ENCODE measurements around the gene EPB41L1.
A peak's percentile ranks its signal among the peaks of the same experiment; 100 is the strongest.

The EPB41L1 gene

GRCh38 chr20:36218380-36219064 is 64.0 kb downstream of the EPB41L1 start:
- Histone ChIP-seq H3K4me1 (ENCODE audit: control extremely low read depth in 1 of 4, control insufficient read depth in 4 of 4, insufficient read depth in 4 of 4, low read length in 3 of 4) (peaks cover 0 to 6% (median 0%) of the 10 kb centered on the region in 4 experiments), H3K27me3 (replicated peaks in 2 of 5; ENCODE audit: control insufficient read depth in 4 of 5, insufficient read depth in 5 of 5, low read length in 4 of 5) (no peaks in the 10 kb centered on the region), H3K27ac (ENCODE audit: insufficient read depth in 1 of 2, low read depth in 1 of 2, low read length in 2 of 2, poor library complexity in 1 of 2, severe bottlenecking in 2 of 2) (no peak overlapping the region), H3K9me3 (ENCODE audit: control extremely low read depth in 1 of 5, control insufficient read depth in 4 of 5, insufficient read depth in 2 of 5, low read depth in 1 of 5, low read length in 4 of 5) (no peaks in the 10 kb centered on the region), H3K36me3 (ENCODE audit: control insufficient read depth in 4 of 4, insufficient read depth in 4 of 4, low read length in 3 of 4) (no peaks in the 10 kb centered on the region), H3K4me3 (ENCODE audit: control insufficient read depth in 1 of 7, extremely low read depth in 1 of 7, insufficient read depth in 4 of 7, low read depth in 2 of 7, low read length in 6 of 7) (no peak overlapping the region)
- WGBS (ENCODE audit: insufficient coverage): 94% methylated on average over 14 of the region's 16 CpGs
- ChIA-PET POLR2A (no interaction called here), CTCF (no interaction called here)
- no peak for DNase-seq

- H3K36me3 ChIP-seq (ENCODE audit: control insufficient read depth in 4 of 4, insufficient read depth in 4 of 4, low read length in 3 of 4): no peaks in the 10 kb centered on the region
- POLR2A ChIA-PET: no interaction called here
- WGBS (ENCODE audit: insufficient coverage): 97% methylated on average over 14 of the region's 17 CpGs
- H3K4me3 ChIP-seq (ENCODE audit: control insufficient read depth in 1 of 7, extremely low read depth in 1 of 7, insufficient read depth in 4 of 7, low read depth in 2 of 7, low read length in 6 of 7): no peak overlapping the region
- no peak overlapping the region for H3K27ac ChIP-seq (ENCODE audit: insufficient read depth in 1 of 2, low read depth in 1 of 2, low read length in 2 of 2, poor library complexity in 1 of 2, severe bottlenecking in 2 of 2)
- no peaks in the 10 kb centered on the region for H3K27me3 ChIP-seq (replicated peaks in 2 of 5; ENCODE audit: control insufficient read depth in 4 of 5, insufficient read depth in 5 of 5, low read length in 4 of 5)
- DNase-seq: no peak
- CTCF ChIA-PET: interaction anchor here (1.0 kb wide), 1 partner anchor 219 kb away, joined by 3 read pairs; no protein-coding TSS in a partner anchor
- H3K4me1 ChIP-seq (ENCODE audit: control extremely low read depth in 1 of 4, control insufficient read depth in 4 of 4, insufficient read depth in 4 of 4, low read length in 3 of 4): peaks cover 0 to 6% (median 0%) of the 10 kb centered on the region in 4 experiments
- H3K9me3 ChIP-seq (ENCODE audit: control extremely low read depth in 1 of 5, control insufficient read depth in 4 of 5, insufficient read depth in 2 of 5, low read depth in 1 of 5, low read length in 4 of 5): no peaks in the 10 kb centered on the region
Measured at GRCh38 chr20:36219671-36220220, 65.2 kb downstream of the EPB41L1 start.

GRCh38 chr20:36225666-36226065 is 71.1 kb downstream of the EPB41L1 start:
- DNase-seq: no peak
- H3K9me3 ChIP-seq (ENCODE audit: control extremely low read depth in 1 of 5, control insufficient read depth in 4 of 5, insufficient read depth in 2 of 5, low read depth in 1 of 5, low read length in 4 of 5): no peaks in the 10 kb centered on the region
- WGBS (ENCODE audit: insufficient coverage): 92% methylated on average over 7 of the region's 7 CpGs
- no peak overlapping the region for H3K4me3 ChIP-seq (ENCODE audit: control insufficient read depth in 1 of 7, extremely low read depth in 1 of 7, insufficient read depth in 4 of 7, low read depth in 2 of 7, low read length in 6 of 7)
- ChIA-PET POLR2A (no interaction called here), CTCF (no interaction called here)
- H3K27me3 ChIP-seq (replicated peaks in 2 of 5; ENCODE audit: control insufficient read depth in 4 of 5, insufficient read depth in 5 of 5, low read length in 4 of 5): no peaks in the 10 kb centered on the region
- no peak overlapping the region for H3K27ac ChIP-seq (ENCODE audit: insufficient read depth in 1 of 2, low read depth in 1 of 2, low read length in 2 of 2, poor library complexity in 1 of 2, severe bottlenecking in 2 of 2)
- H3K36me3 ChIP-seq (ENCODE audit: control insufficient read depth in 4 of 4, insufficient read depth in 4 of 4, low read length in 3 of 4): no peaks in the 10 kb centered on the region
- H3K4me1 ChIP-seq (ENCODE audit: control extremely low read depth in 1 of 4, control insufficient read depth in 4 of 4, insufficient read depth in 4 of 4, low read length in 3 of 4): peaks cover 0 to 24% (median 9%) of the 10 kb centered on the region in 4 experiments

DNA sequence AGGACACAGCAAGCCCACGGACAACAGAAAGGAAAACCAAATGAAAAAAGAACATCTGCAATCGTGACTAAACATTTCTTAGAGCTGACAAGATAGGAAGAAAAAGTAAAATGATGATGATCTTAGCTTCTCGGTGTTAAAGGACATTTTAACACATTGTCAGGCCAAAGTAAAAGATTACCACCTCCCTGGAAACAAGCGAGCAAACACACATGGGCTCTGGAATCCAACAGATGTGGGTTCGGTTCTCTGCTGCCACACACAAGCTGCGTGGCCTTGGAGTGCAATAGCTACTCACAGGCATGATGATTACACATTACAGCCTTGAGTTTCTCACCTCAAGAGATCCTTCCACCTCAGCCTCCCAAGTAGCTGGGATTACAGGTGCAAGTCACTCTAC is 74.2 kb downstream of the EPB41L1 start:
- peak; percentile 19 to 86 (median 73) for DNase-seq
- Histone ChIP-seq H3K27me3 (replicated peaks in 2 of 5; ENCODE audit: control insufficient read depth in 4 of 5, insufficient read depth in 5 of 5, low read length in 4 of 5) (no peaks in the 10 kb centered on the region), H3K4me3 (ENCODE audit: control insufficient read depth in 1 of 7, extremely low read depth in 1 of 7, insufficient read depth in 4 of 7, low read depth in 2 of 7, low read length in 6 of 7) (peak overlapping the region in 1 of 7 experiments; percentile 4), H3K4me1 (ENCODE audit: control extremely low read depth in 1 of 4, control insufficient read depth in 4 of 4, insufficient read depth in 4 of 4, low read length in 3 of 4) (peaks cover 0 to 35% (median 15%) of the 10 kb centered on the region in 4 experiments), H3K36me3 (ENCODE audit: control insufficient read depth in 4 of 4, insufficient read depth in 4 of 4, low read length in 3 of 4) (no peaks in the 10 kb centered on the region), H3K27ac (ENCODE audit: insufficient read depth in 1 of 2, low read depth in 1 of 2, low read length in 2 of 2, poor library complexity in 1 of 2, severe bottlenecking in 2 of 2) (no peak overlapping the region), H3K9me3 (ENCODE audit: control extremely low read depth in 1 of 5, control insufficient read depth in 4 of 5, insufficient read depth in 2 of 5, low read depth in 1 of 5, low read length in 4 of 5) (no peaks in the 10 kb centered on the region)
- CTCF ChIA-PET: interaction anchor here (0.8 to 1.5 kb wide), 3 partner anchors 13 to 362 kb away, joined by 3 to 5 read pairs (median 3); no protein-coding TSS in a partner anchor
- WGBS (ENCODE audit: insufficient coverage): 60% methylated on average over 5 of the region's 6 CpGs
- POLR2A ChIA-PET: no interaction called here

- WGBS (ENCODE audit: insufficient coverage): no CpG with 5 or more reads among the region's 3 CpGs
- POLR2A ChIA-PET: no interaction called here
- Histone ChIP-seq H3K4me1 (ENCODE audit: control extremely low read depth in 1 of 4, control insufficient read depth in 4 of 4, insufficient read depth in 4 of 4, low read length in 3 of 4) (peaks cover 0 to 35% (median 15%) of the 10 kb centered on the region in 4 experiments), H3K27ac (ENCODE audit: insufficient read depth in 1 of 2, low read depth in 1 of 2, low read length in 2 of 2, poor library complexity in 1 of 2, severe bottlenecking in 2 of 2) (no peak overlapping the region), H3K9me3 (ENCODE audit: control extremely low read depth in 1 of 5, control insufficient read depth in 4 of 5, insufficient read depth in 2 of 5, low read depth in 1 of 5, low read length in 4 of 5) (no peaks in the 10 kb centered on the region), H3K27me3 (replicated peaks in 2 of 5; ENCODE audit: control insufficient read depth in 4 of 5, insufficient read depth in 5 of 5, low read length in 4 of 5) (no peaks in the 10 kb centered on the region), H3K4me3 (ENCODE audit: control insufficient read depth in 1 of 7, extremely low read depth in 1 of 7, insufficient read depth in 4 of 7, low read depth in 2 of 7, low read length in 6 of 7) (no peak overlapping the region), H3K36me3 (ENCODE audit: control insufficient read depth in 4 of 4, insufficient read depth in 4 of 4, low read length in 3 of 4) (no peaks in the 10 kb centered on the region)
- no peak for DNase-seq
- CTCF ChIA-PET: interaction anchor here (1.2 to 1.6 kb wide), 2 partner anchors 15 to 17 kb away, joined by 3 read pairs; no protein-coding TSS in a partner anchor
Measured at GRCh38 chr20:36230019-36230418, 75.5 kb downstream of the EPB41L1 start.

DNA sequence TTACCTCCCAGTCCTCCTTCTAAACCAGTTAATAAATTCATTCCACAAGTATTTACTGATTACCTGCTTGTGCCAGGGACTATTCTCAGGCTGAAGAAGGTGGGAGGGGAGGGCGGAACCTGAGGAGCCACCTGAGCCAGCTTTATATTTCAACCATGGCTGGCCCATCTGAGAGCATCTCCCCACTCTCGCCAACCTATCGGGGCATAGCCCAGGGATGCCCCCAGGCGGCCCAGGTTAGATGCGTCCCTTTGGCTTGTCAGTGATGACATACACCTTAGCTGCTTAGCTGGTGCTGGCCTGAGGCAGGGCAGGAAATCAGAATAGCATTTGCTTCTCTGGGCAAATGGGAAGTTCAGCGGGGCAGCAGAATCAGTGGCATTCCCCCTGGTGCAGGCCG is 76.8 kb downstream of the EPB41L1 start:
- ChIA-PET POLR2A (no interaction called here), CTCF (interaction anchor here (1.2 to 1.6 kb wide), 2 partner anchors 14 to 15 kb away, joined by 3 read pairs; no protein-coding TSS in a partner anchor)
- DNase-seq: no peak

GRCh38 chr20:36234771-36235320 is 80.3 kb downstream of the EPB41L1 start:
- Histone ChIP-seq H3K9me3 (ENCODE audit: control extremely low read depth in 1 of 5, control insufficient read depth in 4 of 5, insufficient read depth in 2 of 5, low read depth in 1 of 5, low read length in 4 of 5) (no peaks in the 10 kb centered on the region), H3K4me3 (ENCODE audit: control insufficient read depth in 1 of 7, extremely low read depth in 1 of 7, insufficient read depth in 4 of 7, low read depth in 2 of 7, low read length in 6 of 7) (no peak overlapping the region), H3K27me3 (replicated peaks in 2 of 5; ENCODE audit: control insufficient read depth in 4 of 5, insufficient read depth in 5 of 5, low read length in 4 of 5) (no peaks in the 10 kb centered on the region), H3K4me1 (ENCODE audit: control extremely low read depth in 1 of 4, control insufficient read depth in 4 of 4, insufficient read depth in 4 of 4, low read length in 3 of 4) (peaks cover 5 to 30% (median 21%) of the 10 kb centered on the region in 4 experiments), H3K27ac (ENCODE audit: insufficient read depth in 1 of 2, low read depth in 1 of 2, low read length in 2 of 2, poor library complexity in 1 of 2, severe bottlenecking in 2 of 2) (no peak overlapping the region), H3K36me3 (ENCODE audit: control insufficient read depth in 4 of 4, insufficient read depth in 4 of 4, low read length in 3 of 4) (peaks cover 2 to 7% (median 3%) of the 10 kb centered on the region in 4 experiments)
- ChIA-PET POLR2A (no interaction called here), CTCF (no interaction called here)
- no peak for DNase-seq
- 93% methylated on average over 3 of the region's 4 CpGs for WGBS (ENCODE audit: insufficient coverage)

More for the DNA sequence above, 76.8 kb downstream of the EPB41L1 start:
- Histone ChIP-seq H3K4me1 (ENCODE audit: control extremely low read depth in 1 of 4, control insufficient read depth in 4 of 4, insufficient read depth in 4 of 4, low read length in 3 of 4) (peaks cover 0 to 39% (median 20%) of the 10 kb centered on the region in 4 experiments), H3K4me3 (ENCODE audit: control insufficient read depth in 1 of 7, extremely low read depth in 1 of 7, insufficient read depth in 4 of 7, low read depth in 2 of 7, low read length in 6 of 7) (no peak overlapping the region), H3K27me3 (replicated peaks in 2 of 5; ENCODE audit: control insufficient read depth in 4 of 5, insufficient read depth in 5 of 5, low read length in 4 of 5) (no peaks in the 10 kb centered on the region), H3K36me3 (ENCODE audit: control insufficient read depth in 4 of 4, insufficient read depth in 4 of 4, low read length in 3 of 4) (no peaks in the 10 kb centered on the region), H3K27ac (ENCODE audit: insufficient read depth in 1 of 2, low read depth in 1 of 2, low read length in 2 of 2, poor library complexity in 1 of 2, severe bottlenecking in 2 of 2) (no peak overlapping the region), H3K9me3 (ENCODE audit: control extremely low read depth in 1 of 5, control insufficient read depth in 4 of 5, insufficient read depth in 2 of 5, low read depth in 1 of 5, low read length in 4 of 5) (no peaks in the 10 kb centered on the region)
- whole genome bisulfite sequencing (ENCODE audit: insufficient coverage): 95% methylated on average over 4 of the region's 7 CpGs

All from common myeloid progenitor, CD34-positive (primary cell).